ENCODE results near the gene NCKAP5.

DNA sequence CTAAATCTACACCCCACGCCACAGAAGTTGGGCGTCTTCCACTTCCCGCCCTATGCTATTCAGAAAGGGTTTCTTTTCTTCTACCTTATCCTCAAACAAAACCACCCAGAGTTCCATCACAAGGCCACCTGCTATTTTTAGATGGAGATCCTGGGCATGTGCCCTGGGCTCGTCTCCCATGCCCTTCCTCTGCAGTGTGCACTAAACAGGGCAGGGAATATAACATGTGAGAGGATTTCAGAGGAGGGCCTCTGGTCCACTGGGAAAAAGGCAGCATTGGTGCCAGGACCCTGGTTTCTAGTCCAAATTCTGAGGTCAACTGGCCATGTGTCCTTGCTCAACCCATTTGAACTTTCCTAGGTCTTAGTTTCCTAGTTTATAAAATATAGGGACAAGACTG lies 320.0 kb downstream of the NCKAP5 start:
- TF ChIP-seq POLR2A (IDR thresholded peaks at IDR 0.05): no peak
- TF ChIP-seq, protein P1, sequence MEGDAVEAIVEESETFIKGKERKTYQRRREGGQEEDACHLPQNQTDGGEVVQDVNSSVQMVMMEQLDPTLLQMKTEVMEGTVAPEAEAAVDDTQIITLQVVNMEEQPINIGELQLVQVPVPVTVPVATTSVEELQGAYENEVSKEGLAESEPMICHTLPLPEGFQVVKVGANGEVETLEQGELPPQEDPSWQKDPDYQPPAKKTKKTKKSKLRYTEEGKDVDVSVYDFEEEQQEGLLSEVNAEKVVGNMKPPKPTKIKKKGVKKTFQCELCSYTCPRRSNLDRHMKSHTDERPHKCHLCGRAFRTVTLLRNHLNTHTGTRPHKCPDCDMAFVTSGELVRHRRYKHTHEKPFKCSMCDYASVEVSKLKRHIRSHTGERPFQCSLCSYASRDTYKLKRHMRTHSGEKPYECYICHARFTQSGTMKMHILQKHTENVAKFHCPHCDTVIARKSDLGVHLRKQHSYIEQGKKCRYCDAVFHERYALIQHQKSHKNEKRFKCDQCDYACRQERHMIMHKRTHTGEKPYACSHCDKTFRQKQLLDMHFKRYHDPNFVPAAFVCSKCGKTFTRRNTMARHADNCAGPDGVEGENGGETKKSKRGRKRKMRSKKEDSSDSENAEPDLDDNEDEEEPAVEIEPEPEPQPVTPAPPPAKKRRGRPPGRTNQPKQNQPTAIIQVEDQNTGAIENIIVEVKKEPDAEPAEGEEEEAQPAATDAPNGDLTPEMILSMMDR (IDR thresholded peaks at IDR 0.05): no peak
